Hippocampal formation (tissue), 2 donors: ENCODE measurements around the gene RGS5.
A peak's percentile ranks its signal among the peaks of the same experiment; 100 is the strongest.

Experiments
- DNase-seq, 2 donors: peaks; one replicate each; lab custom pipeline; 2025; lab: John Stamatoyannopoulos, UW

Gene RGS5

DNA sequence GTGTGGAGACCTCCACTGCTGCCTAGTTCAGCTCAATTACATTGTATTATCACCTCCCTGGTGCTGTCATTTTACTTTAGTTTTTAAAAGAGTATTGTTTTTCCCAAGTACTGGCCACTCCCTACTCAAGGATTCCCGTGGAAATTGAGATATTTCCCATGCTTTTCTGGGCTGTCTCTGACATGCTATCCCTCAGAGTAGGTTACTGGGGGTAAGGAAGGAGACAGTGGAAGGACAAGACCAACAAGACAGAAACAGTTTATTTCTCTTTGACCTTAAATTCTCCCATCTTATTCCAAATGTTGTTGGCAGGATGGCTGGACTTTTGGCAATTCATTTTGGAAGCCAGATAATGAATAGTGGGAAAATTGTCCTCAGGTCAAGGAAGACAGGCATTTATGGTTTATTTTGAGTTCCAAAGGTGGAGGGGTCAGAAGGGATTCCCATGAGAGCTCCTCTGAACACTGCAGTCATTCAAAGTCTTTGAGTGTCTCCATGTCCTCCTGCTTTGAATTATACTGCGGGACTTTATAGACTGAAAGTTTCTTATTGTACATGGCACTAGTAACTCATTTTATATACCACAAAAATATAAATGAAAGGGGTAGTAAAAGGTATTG, 20.3 kb downstream of the RGS5 start:
- no peak for DNase-seq

DNA sequence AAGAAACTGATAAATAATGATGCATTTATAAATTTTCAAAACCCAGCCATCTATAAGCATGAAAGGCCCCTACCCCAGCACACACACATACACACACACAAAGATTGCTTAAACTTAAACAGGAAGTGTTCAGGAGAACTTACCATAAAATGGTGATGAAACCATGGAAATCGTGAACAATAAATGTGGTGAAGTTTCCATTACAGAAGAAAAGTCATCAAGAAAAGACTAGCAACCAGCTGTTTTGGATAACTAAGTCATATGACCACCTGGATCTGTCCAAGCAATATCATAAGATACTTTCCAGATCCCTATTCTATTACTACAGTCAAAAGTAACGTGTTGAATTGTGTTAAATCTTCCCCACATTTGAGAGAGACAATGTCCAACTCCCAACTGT, 24.1 kb downstream of the RGS5 start:
- no peak for DNase-seq

DNA sequence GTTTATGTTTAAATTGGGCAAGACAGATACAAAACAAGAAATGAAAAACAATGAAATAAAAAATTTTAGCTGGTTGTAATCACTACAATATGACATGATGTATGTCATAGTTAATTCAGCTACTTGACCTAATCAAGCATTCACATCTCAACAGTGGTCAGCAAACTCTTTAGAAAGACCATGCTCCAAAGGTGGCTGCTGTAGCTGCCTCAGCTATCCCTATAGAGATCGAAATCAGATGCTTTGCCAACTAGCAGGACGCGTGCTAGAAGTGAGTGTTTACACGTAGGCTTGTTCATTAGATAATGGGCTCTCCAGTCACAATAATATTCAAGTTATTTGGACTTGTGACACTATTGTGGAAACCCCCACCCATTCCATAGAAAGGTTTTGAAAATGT, 25.9 kb downstream of the RGS5 start:
- DNase-seq, result no peak

DNA sequence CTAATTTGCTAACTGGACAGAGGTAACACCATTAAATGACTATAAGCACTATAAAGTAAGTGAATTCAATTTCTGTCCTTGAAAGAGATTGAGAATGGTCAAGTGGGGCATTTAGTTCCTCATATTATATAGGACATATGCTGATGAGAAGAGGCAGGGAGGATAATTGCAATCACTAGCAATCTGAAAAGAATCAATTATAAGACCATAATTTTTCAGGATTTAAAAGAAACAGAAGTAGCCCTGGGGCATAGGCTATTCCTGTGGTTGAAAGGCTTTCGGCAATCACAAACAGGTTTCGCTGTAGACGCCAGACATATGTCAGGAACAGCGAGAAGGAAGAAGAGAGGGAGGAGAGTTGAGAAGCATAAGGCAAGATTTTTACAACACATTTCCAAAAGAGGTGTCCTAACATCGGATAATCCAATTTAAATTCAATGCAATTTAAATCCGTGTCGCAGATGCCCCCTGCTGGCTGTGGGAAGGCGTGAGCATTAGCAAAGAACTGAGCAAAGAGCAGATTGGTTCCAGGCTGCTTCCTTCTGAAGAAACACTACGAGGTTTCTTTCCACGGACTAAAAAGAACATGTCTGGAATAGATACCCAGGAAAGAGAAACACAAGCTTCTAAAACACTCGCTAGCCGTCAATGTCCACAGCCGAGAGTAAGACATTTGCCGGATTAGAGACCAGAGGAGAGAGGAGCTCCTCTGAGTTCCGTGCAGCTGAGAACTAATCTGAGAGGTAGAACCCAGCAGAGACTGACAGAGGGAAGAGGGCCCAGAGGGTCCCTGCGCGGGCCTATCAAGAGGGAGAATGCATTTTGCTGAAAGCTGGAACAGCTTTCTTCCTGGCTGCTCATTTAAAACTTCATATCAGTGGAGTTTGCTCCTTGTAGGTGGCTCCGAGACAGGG, 27.9 kb downstream of the RGS5 start:
- peak; percentile 25 to 26 for DNase-seq

DNA sequence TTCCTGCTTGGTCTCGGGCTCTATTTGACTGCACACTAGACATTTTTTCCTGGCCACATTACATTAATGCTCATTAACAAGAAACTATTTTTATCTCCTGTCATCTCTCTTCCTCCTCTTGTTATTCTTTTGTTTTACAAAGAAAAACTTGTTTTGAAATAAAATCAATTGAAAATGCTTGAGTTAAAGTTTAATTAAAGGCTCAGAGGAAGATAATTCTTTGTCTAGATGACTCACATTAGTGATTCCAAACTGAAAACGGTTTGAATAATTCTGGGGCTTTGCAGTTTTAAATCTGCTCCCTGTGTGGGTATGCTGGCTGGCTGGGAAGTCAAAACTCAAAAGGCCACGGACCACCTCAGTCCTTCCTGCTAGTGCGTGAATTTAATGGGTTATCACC, 29.6 kb downstream of the RGS5 start:
- no peak for DNase-seq

DNA sequence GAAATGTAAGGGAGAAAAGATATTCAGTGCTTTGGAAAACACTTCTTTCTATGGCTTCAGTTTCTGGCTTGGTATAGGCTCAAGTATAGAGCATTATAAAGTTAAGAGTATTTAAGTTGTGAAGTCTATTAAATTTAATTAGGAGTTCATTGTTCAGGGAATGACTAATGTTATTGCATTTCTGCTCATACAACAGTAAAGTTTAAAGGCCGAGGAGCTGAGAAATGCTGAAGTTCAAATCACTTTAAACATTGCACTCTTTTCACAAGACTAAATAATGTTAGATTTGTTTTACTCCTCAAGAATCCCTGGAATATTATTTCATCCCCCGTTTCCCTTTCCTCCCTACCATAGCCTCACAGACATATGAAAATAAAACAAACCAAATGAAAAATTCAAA, 30.1 kb downstream of the RGS5 start:
- DNase-seq, result no peak

DNA sequence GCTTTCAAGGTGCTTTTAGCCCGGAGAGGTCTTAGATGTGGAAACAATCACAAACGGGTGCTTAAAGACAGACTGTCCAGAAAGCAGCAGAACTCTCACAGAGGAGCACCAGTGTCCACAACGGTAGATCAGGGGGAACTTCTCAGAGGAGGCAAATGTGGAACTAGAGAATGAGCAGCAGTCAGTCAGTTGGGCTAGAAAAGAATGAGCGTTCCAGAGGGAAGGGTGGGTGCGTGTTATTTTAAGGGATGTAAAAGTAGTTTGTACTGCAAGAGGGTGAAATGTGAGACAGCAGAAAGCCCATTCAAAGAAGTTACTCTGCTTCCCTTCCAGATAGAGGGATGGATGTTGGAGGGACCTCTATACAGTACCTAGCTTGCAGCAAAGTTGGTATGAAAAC, 30.9 kb downstream of the RGS5 start:
- DNase-seq, result no peak

DNA sequence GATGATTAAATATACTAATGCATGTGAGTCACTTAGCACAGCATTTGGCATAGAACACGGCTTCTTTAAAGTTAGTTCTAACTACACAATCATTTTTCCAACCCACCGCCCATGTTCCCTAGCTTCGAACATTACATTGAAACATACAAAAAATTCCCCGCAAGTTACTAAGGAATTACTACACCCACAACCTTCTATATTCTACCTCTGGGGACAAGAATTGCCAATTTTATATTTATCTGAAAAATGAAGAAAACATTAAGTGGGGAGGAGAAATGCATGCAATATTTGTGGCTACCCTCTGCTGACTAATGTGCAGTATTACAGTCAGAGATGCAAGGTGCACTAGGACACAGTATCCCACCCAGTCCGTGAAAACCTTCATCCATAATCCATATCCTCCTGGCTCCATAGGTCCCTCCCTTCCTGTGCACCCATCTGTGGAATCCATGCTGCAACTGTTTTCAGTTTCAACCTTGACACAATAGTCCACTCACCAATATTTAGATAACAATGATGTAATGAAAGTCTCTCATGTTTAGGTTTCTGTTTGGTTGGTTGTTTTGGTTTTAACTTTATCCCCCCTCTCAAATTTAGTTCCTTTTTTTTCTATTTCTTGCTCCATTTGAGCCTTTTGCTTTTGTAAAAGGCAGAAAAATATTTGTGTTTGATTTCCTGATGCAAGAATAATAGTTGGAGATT, 31.6 kb downstream of the RGS5 start:
- DNase-seq, result no peak

DNA sequence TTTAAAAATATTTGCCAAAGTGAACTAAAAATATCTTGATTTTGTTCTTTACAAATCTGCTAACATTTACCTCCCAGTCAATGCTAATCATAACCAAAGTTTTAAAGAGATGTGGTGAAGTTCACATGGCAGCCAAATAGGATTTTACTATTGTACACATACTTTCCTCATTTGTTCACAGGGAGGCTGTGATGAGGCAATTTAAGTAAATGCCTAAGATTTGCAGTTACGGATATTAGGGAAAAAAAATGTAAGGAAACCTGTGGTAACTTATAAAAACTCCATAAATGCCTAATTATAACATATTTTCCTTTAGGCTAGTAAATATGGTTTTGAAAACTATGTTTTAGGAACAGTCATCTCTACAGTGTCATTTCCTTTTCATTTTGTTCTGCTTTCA, 32.4 kb downstream of the RGS5 start:
- no peak for DNase-seq

DNA sequence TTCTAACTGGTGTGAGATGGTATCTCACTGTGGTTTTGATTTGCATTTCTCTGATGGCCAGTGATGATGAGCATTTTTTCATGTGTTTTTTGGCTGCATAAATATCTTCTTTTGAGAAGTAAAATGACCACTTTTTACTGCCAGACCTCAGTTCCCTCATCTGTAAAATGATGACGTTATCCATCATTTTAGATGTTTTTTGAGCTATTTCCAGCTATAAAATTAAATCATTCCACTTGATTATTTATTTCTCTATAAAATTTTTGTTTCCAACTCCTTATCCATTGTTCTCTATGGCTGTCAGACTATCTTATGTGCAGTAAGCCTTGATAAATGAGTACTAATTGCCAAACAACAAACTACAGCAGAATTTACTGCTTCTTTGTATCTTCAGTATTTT, 33.2 kb downstream of the RGS5 start:
- no peak for DNase-seq

DNA sequence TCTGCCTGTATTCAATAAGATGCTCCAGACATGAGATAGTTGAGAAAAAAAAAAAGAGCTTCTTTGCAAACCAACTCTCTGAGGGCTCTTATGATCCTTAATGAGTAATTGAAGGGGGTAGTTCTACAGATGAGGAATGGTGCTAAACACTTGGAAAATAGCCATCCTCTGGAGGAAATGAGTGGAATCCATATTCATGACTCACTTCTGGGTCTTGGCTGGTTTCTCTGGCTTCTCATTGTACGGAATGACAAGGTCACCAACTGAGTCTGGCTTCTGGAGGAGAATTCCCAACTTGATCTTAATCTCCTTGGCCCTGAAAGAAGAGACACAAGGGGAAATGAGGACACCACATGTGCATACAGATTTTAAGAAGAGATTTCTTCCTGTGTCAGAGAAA, 34.7 kb downstream of the RGS5 start:
- DNase-seq, result no peak

DNA sequence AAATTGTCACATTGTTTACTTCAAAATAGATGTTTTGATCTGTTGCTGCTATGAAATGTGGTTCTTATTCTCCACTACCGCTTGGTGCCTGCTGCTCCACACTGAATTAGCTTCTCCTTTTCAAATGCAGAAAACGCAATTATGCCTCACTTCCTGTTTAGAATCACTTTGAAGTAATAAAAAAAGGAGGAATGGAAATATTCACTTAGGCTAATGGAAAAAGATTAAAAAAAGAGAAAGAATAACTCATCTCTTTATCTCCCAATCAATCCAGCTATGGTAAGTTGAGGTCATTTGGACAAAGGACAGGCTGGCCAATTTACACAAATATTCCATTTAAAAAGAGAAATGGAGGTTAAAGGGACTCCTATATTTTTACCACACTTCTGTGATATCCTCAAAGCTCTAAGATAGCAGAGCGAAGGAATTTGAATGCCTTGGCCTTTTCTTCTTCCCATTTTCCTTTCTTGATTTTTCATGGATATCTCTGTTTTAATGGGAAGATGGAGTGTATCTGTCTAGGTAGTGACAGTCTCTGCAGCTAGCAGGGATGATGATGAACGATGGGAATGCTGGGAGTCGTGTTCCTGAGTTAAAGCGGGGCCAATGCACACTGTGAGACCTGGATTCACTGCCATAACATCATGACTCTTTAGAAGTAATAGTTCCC, 35.7 kb downstream of the RGS5 start:
- DNase-seq, result no peak

DNA sequence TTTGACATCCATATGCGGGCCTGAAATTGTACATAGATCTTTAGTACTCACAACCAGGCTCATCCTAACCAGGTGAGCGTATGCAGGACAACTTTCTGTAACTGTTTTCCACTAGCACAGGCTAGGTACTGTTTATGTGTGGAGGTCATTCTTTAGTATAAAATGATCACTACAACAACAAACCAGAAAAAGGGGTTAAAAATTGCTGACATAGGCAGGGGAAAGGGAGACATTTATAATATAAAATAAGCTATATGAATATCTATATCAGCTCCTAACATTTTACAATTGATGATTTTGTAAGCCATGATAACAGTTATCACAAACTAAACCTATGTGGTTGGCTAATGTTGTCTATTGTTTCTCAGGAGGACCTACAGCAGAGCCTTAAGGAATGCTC, 37.6 kb downstream of the RGS5 start:
- DNase-seq, result no peak

DNA sequence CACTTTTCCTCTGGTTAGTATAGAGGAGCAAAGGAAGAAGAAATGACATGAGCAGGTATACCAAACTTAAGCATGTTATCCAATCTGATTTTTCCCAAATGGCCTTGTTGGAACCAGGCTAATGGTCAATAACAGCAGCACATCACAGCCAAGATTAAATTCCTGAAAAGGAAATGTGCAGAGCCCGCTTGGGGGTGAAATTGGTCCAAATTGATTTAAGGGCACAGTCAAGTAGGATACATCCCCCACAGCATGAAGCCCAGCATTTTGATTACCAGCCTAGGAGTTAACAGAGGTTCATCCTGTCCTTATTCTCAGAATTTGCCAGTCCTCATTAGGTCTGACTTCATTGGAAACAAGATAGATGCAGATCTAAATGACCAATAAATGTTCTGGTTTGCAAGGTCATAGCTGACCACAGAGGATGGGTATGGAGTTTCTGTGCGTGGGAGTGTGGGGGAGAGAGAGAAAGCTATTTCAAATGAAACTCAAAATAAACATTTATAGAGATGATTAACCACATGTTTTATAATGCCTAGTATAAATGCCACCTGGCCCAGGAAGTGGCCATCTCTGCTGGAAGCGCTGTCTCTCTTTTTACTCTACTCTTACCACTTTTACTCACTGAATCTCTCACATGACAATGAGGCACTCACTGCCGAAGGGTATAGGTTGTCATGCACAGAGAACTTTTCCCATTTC, 38.7 kb downstream of the RGS5 start:
- no peak for DNase-seq

DNA sequence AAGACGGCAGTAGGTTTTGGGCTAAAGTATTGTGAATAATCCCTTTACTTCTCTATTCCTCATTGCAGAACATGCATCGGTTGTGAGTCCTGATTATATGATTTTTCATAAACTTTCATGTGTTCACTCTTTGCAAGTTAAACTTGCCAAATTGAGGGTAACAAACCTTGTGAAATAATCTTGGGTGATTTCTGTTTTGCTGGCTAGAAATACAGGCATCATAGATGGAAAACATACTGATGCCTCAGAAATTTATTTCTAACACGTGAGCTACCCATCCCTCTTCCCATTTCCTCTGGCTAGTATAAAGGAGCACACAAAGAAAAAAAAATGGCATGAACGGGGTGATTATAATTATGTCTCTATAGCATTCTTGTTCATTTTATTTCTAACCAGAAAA, 39.6 kb downstream of the RGS5 start:
- DNase-seq, result no peak

DNA sequence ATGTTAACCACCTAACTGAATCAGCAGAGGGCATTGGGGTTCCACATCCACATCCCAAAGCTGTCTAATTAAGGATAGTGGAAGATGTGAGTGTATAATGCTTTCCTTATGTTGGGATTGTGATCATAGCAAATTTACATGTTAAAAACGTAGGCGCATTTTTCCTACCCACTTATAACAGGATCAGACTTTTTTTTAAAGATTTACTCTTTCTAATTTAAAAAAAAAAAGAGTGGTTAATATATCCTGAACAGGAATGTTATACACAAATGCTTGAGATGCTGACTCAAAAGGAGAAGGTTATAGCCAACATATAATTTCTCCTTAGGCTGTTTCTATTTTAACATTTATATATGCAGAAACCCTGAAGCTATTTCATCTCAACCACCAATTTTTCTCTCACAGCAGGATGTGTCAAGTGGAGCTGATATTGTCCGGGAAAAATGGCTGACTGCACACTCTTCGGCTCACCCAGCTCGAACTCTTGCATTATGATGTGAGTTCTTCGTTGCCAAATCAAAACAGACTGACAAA, 40.3 kb downstream of the RGS5 start:
- DNase-seq, result no peak

DNA sequence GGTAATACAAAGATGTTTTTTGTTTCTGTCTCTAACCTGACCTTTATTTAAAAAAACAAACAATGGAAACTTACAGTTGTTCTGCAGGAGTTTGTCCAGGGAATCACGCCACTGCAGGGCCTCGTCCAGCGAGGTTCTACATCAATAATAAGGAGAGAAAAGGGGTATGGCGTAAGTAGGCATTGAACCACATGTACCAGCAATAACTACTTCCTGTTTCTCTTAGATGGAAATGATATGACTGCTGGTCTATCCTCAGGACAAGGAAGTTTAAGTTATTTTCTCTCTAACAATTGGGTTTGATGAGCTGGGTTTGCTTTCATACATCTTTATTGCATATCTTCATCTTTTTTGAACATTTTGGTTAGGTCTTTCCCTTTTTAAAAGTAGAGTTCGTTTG, 40.9 kb downstream of the RGS5 start:
- no peak for DNase-seq

DNA sequence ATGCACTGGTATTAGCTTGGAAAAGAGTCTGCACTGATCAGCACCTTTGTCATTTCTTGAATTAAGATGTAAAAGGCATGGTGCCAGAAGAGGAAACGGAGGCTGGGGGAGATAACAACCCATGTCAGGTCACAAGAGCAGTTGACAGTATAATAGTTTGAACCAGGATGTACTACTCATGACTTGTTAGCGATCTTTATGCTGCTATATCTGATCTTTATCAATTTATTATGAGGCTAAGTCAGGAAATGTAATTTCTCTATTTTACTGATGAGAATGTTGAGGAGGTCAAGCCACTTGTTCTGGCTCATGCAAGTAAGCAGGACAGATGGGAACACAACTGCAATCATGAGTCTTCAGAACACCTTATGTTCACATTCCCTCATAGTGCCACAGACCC, 41.4 kb downstream of the RGS5 start:
- no peak for DNase-seq

DNA sequence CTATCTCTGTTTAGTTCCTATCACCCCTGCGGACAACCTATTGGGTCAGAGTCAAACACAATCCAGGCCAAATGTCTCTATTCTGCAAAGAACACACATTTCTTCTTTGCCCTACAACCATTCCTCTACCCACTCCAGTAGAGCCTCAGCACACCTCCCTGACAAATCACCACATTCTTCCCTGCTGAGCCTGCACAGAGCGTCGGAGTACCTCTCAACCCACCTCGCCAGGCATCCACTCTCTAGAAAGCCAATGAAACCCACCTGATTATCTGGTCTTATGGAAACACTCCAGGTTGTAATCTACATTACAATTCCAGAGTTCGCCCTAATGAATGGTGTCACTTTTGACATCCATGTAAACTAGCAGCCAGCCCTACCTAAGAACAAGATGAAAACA, 47.1 kb downstream of the RGS5 start:
- no peak for DNase-seq

DNA sequence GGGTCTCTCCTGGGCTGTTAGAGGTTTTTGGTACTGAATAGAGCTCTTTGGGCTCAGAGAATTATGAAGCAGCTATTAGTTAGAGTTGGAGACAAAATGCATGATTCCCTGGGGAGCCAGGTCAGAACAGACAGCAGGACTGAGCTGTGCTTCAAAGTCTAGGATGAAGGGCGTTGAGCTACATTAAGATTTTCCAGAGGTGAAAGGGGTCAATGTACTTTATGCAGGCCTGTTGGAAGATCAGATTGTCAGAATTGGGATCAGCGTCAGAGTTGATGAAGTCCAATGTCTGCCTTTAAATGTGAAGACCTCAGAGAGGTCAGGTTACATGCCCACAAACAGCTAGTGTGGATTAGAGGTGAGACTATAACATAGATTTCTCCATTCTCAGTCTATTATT, 53.8 kb downstream of the RGS5 start:
- no peak for DNase-seq

DNA sequence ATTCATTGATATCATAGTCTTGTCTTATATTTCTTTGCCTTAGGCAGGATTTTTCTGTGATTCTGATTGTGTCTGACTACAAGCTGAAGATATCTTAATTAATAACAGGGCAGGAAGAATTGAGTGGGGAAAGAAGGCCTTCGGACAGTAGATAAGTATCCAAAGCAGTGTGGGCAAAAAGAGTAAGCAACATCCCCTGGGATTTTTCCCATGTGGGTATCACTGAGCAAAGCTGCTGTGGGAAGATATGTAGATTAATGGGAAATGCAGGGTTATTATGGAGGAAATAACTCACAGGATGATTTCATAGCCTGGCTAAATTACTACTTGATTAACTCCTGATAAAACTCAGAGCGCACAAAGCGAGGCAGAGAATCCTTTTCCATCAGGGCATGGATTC, 55.7 kb downstream of the RGS5 start:
- no peak for DNase-seq

DNA sequence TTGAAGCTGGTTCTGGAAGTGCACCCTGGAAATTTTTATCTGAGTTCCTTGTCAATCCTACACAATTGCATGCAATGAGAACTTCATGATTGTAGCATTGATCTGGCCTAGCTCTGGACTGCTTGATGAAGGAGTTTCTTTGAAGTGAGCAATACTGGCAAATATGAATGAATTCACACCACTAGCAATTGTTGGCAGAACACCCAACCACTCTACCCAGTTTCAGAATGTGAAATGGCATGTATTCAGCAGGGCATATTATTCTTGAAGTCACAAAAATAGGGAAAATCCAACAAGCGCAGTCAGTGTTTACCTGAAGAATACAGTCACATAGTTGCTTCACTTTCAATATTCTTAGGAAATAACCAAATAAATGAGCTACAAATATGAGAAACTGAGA, 57.3 kb downstream of the RGS5 start:
- no peak for DNase-seq
